GM19099 (cell line): ENCODE data around the gene AGMO.

Source experiments
- POLR2A ChIP-seq: IDR thresholded peaks from 3 replicates; pipeline ENCODE4 v1.6.1; 2011; ENCODE audit warnings: low read depth; ENCODE audit not compliant: insufficient read length; ENCODE audit errors: extremely low read depth

Gene AGMO

GRCh38 chr7:15490291-15490690, 71.5 kb downstream of the AGMO start:
- TF ChIP-seq POLR2A: no peak

GRCh38 chr7:15489861-15490260, 72.0 kb downstream of the AGMO start:
- TF ChIP-seq POLR2A: no peak

- TF ChIP-seq POLR2A: no peak
These were observed 72.4 kb downstream of the AGMO start for GRCh38 chr7:15489383-15489782.

- no peak for TF ChIP-seq POLR2A
These were observed 73.4 kb downstream of the AGMO start for GRCh38 chr7:15488401-15488800.

GRCh38 chr7:15487896-15488295, 73.9 kb downstream of the AGMO start:
- no peak for TF ChIP-seq POLR2A

- TF ChIP-seq POLR2A: no peak
These were observed 75.8 kb downstream of the AGMO start for GRCh38 chr7:15485998-15486397.

GRCh38 chr7:15485431-15485830, 76.4 kb downstream of the AGMO start:
- no peak for TF ChIP-seq POLR2A

GRCh38 chr7:15481132-15481531, 80.7 kb downstream of the AGMO start:
- TF ChIP-seq POLR2A: no peak

GRCh38 chr7:15478401-15478800, 83.4 kb downstream of the AGMO start:
- no peak for TF ChIP-seq POLR2A

GRCh38 chr7:15476531-15476918, 85.3 kb downstream of the AGMO start:
- TF ChIP-seq POLR2A: no peak

- no peak for TF ChIP-seq POLR2A
These were observed 85.8 kb downstream of the AGMO start for GRCh38 chr7:15475808-15476530.

GRCh38 chr7:15471669-15471950, 90.2 kb downstream of the AGMO start:
- TF ChIP-seq POLR2A: no peak

GRCh38 chr7:15470825-15471668, 90.8 kb downstream of the AGMO start:
- TF ChIP-seq POLR2A: no peak

GRCh38 chr7:15464667-15465121, 97.1 kb downstream of the AGMO start:
- TF ChIP-seq POLR2A: no peak

GRCh38 chr7:15463801-15464666, 97.8 kb downstream of the AGMO start:
- TF ChIP-seq POLR2A: no peak
